ENCODE measurements around the gene PRRT1B. TPM values are rescaled to one million over a fixed set of nuclear protein-coding genes. Genes with fewer than 3 reads are reported as not detected.
A peak's percentile ranks its signal among the peaks of the same experiment; 100 is the strongest.

Gene PRRT1B
- total and polyA plus RNA-seq, 4 experiments from 2014 or later: not detected

DNA sequence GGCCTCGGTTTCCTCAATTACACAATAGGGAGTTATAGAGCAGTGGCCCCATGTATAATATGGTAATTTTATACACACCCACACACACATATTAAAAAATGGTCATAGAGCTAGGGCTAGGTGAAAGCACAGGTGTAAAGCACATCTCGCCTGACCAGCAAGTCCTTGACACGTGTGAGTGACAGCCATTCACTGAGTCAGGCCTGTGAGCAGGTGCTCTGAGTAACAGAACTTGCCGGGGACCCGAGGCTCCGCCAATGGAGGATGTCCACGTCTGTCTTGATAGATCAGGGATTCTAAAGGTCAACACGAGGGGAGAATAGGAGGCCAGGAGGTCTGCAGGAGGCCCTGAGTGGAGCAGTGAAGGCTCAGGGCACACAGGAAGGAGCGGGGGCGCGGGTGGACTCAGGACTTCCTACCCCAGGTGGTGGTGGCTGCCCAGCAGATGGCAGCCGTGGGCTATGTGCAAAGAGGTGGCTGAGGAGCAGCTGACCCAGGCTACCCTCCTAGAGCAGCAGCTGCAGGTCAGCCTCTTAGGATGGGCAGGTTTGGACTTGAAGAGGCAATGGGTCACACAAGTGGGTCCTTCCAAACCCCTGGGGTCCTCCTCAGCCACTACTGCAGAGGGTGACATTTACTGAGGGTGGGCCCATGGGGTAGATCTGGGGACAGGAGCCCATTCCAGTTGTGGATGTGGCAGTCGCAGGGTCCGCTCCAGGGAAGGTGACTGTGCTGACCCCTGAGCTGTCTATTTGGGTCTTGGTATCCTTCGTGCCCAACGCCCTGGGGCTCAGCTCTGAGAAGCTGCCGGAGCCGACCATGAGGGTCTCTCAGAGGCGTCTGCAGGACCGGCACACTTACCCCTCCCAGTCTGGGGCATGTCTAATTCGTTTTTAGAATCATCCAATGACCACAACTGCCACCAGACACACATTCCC is 45.9 kb downstream of the PRRT1B start:
- Histone ChIP-seq H3K4me1 (ENCODE audit: insufficient read depth, low read length) (peaks cover 25% of the 10 kb centered on the region), H3K27me3 (ENCODE audit: insufficient read depth, low read length) (no peaks in the 10 kb centered on the region), H3K36me3 (ENCODE audit: insufficient read depth, low read length) (peaks cover 55% of the 10 kb centered on the region), H3K4me3 (ENCODE audit: low read length in 2 of 2) (no peak overlapping the region), H3K27ac (ENCODE audit: low read depth, low read length) (no peak overlapping the region), H3K9me3 (ENCODE audit: control insufficient read depth in 1 of 2, low read length in 2 of 2) (no peaks in the 10 kb centered on the region)
- ChIA-PET POLR2A (ENCODE audit: partially characterized antibody) (interaction anchor here (0.7 to 5.6 kb wide), 11 partner anchors 12 to 153 kb away, joined by 3 to 26 read pairs (median 6); partner anchors contain the start of gene RAPGEF1), CTCF (ENCODE audit: partially characterized antibody) (interaction anchor here (0.5 to 8.8 kb wide), 36 partner anchors 10 to 242 kb away, joined by 3 to 186 read pairs (median 3); partner anchors contain the start of gene RAPGEF1)
- intact Hi-C loops (cut with micrococcal nuclease): loop anchor here (1.0 to 5.0 kb wide), 4 partner anchors 44 to 156 kb away; partner anchors contain the start of gene RAPGEF1
- H3K4me3 Mint-ChIP-seq: peak overlapping the region in 6 of 8 donors; percentile 20 to 73 (median 46)
- H3K4me1 Mint-ChIP-seq: peaks cover 22 to 48% (median 34%) of the 10 kb centered on the region in 4 donors
- peaks cover 14 to 59% of the 10 kb centered on the region in 2 donors for H3K36me3 Mint-ChIP-seq
- peak; percentile 68 to 74 (median 73) for DNase-seq
- peak overlapping the region; percentile 77 to 94 (median 85) for H3K27ac Mint-ChIP-seq
- no peaks in the 10 kb centered on the region for H3K27me3 Mint-ChIP-seq
- peaks cover 0 to 5% (median 0%) of the 10 kb centered on the region in 8 donors for H3K9me3 Mint-ChIP-seq

- Mint-ChIP-seq H3K27ac (peak overlapping the region; percentile 74 to 89 (median 80)), H3K4me1 (peaks cover 21 to 41% (median 31%) of the 10 kb centered on the region in 4 donors), H3K27me3 (no peaks in the 10 kb centered on the region), H3K36me3 (peaks cover 13 to 64% of the 10 kb centered on the region in 2 donors), H3K9me3 (peaks cover 0 to 5% (median 0%) of the 10 kb centered on the region in 8 donors), H3K4me3 (peak overlapping the region in 1 of 8 donors; percentile 7)
- DNase-seq: no peak
- ChIA-PET CTCF (ENCODE audit: partially characterized antibody) (interaction anchor here (0.7 to 8.8 kb wide), 30 partner anchors 10 to 242 kb away, joined by 3 to 186 read pairs (median 4); partner anchors contain the start of gene RAPGEF1), POLR2A (ENCODE audit: partially characterized antibody) (interaction anchor here (0.8 to 5.6 kb wide), 10 partner anchors 11 to 152 kb away, joined by 3 to 26 read pairs (median 6); partner anchors contain the start of gene RAPGEF1)
- Histone ChIP-seq H3K27ac (ENCODE audit: low read depth, low read length) (no peak overlapping the region), H3K27me3 (ENCODE audit: insufficient read depth, low read length) (no peaks in the 10 kb centered on the region), H3K4me3 (ENCODE audit: low read length in 2 of 2) (no peak overlapping the region), H3K9me3 (ENCODE audit: control insufficient read depth in 1 of 2, low read length in 2 of 2) (no peaks in the 10 kb centered on the region), H3K36me3 (ENCODE audit: insufficient read depth, low read length) (peaks cover 62% of the 10 kb centered on the region), H3K4me1 (ENCODE audit: insufficient read depth, low read length) (peaks cover 23% of the 10 kb centered on the region)
- intact Hi-C loops (cut with micrococcal nuclease): loop anchor here (1.0 to 5.0 kb wide), 4 partner anchors 43 to 155 kb away; partner anchors contain the start of gene RAPGEF1
These were observed 46.5 kb downstream of the PRRT1B start for GRCh38 chr9:131591845-131592208.

DNA sequence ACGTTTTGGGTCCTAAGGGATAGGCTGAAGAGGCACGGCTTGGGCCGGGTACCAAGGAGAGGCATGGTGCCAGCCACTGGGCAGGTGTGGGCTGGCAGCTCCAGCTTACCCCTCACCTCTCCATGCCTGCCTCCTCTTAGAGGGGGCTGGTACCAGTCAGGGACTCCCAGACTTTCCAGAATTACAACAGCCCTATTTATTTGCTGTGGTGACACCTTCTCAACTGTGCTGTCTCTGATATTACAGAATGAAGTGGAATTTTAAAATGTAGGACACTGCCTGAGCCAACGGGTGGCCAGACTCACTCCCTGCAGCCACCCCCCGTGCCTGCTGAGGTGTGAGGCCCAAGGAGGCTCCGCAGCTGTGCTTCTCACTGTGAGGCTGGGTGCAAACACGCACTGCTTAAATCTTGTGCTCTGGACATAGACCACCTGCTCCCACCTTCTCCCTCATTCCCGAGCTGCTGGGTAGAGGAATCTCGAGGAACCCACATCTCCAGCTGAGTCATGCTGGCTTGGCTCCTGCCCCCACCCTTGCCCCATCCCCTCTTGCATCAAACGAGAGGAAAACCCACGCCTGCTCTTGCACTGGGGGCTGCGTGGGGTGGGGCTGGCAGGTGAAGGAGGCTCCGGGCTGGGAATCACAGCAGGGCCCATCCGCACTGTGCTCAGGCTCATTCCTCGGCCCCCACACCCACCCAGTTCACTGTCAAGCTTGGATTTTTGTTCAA is 47.9 kb downstream of the PRRT1B start:
- Histone ChIP-seq H3K27ac (ENCODE audit: low read depth, low read length) (no peak overlapping the region), H3K36me3 (ENCODE audit: insufficient read depth, low read length) (peaks cover 66% of the 10 kb centered on the region), H3K4me3 (ENCODE audit: low read length in 2 of 2) (no peak overlapping the region), H3K27me3 (ENCODE audit: insufficient read depth, low read length) (no peaks in the 10 kb centered on the region), H3K9me3 (ENCODE audit: control insufficient read depth in 1 of 2, low read length in 2 of 2) (no peaks in the 10 kb centered on the region), H3K4me1 (ENCODE audit: insufficient read depth, low read length) (peaks cover 23% of the 10 kb centered on the region)
- H3K4me3 Mint-ChIP-seq: no peak overlapping the region
- CTCF ChIA-PET (ENCODE audit: partially characterized antibody): interaction anchor here (0.5 to 8.8 kb wide), 4 partner anchors 75 to 257 kb away, joined by 3 to 186 read pairs (median 4); partner anchors contain the start of gene RAPGEF1
- peak overlapping the region; percentile 30 to 85 (median 57) for H3K27ac Mint-ChIP-seq
- DNase-seq: no peak
- H3K4me1 Mint-ChIP-seq: peaks cover 18 to 31% (median 22%) of the 10 kb centered on the region in 4 donors
- no peaks in the 10 kb centered on the region for H3K27me3 Mint-ChIP-seq
- no peaks in the 10 kb centered on the region for H3K9me3 Mint-ChIP-seq
- POLR2A ChIA-PET (ENCODE audit: partially characterized antibody): interaction anchor here (0.7 to 5.6 kb wide), 5 partner anchors 8 to 151 kb away, joined by 5 to 26 read pairs (median 5); partner anchors contain the start of gene RAPGEF1
- intact Hi-C loops (cut with micrococcal nuclease): loop anchor here (5.0 kb wide), 1 partner anchor 74 kb away; no protein-coding TSS in a partner anchor
- H3K36me3 Mint-ChIP-seq: peaks cover 10 to 67% of the 10 kb centered on the region in 2 donors

- H3K27me3 Mint-ChIP-seq: no peaks in the 10 kb centered on the region
- H3K27ac Mint-ChIP-seq: no peak overlapping the region
- H3K4me1 Mint-ChIP-seq: peaks cover 18 to 31% (median 22%) of the 10 kb centered on the region in 4 donors
- H3K4me1 ChIP-seq (ENCODE audit: insufficient read depth, low read length): peaks cover 23% of the 10 kb centered on the region
- peaks cover 64% of the 10 kb centered on the region for H3K36me3 ChIP-seq (ENCODE audit: insufficient read depth, low read length)
- no peaks in the 10 kb centered on the region for H3K9me3 ChIP-seq (ENCODE audit: control insufficient read depth in 1 of 2, low read length in 2 of 2)
- no peaks in the 10 kb centered on the region for H3K9me3 Mint-ChIP-seq
- no peak for DNase-seq
- intact Hi-C loops (cut with micrococcal nuclease): loop anchor here (5.0 kb wide), 1 partner anchor 73 kb away; no protein-coding TSS in a partner anchor
- CTCF ChIA-PET (ENCODE audit: partially characterized antibody): interaction anchor here (0.5 to 8.8 kb wide), 6 partner anchors 9 to 258 kb away, joined by 3 to 186 read pairs (median 4); partner anchors contain the start of gene RAPGEF1
- H3K4me3 Mint-ChIP-seq: no peak overlapping the region
- H3K4me3 ChIP-seq (ENCODE audit: low read length in 2 of 2): no peak overlapping the region
- no peak overlapping the region for H3K27ac ChIP-seq (ENCODE audit: low read depth, low read length)
- no peaks in the 10 kb centered on the region for H3K27me3 ChIP-seq (ENCODE audit: insufficient read depth, low read length)
- POLR2A ChIA-PET (ENCODE audit: partially characterized antibody): interaction anchor here (2.0 to 4.8 kb wide), 2 partner anchors 9 to 145 kb away, joined by 5 to 26 read pairs; partner anchors contain the start of gene RAPGEF1
- H3K36me3 Mint-ChIP-seq: peaks cover 7 to 67% of the 10 kb centered on the region in 2 donors
These were observed 48.8 kb downstream of the PRRT1B start for GRCh38 chr9:131593936-131594665.

GRCh38 chr9:131594906-131595665 is 49.8 kb downstream of the PRRT1B start:
- peaks cover 18% of the 10 kb centered on the region for H3K4me1 ChIP-seq (ENCODE audit: insufficient read depth, low read length)
- H3K9me3 Mint-ChIP-seq: no peaks in the 10 kb centered on the region
- peaks cover 17 to 24% (median 20%) of the 10 kb centered on the region in 4 donors for H3K4me1 Mint-ChIP-seq
- CTCF ChIA-PET (ENCODE audit: partially characterized antibody): interaction anchor here (0.9 to 8.8 kb wide), 5 partner anchors 10 to 245 kb away, joined by 3 to 186 read pairs (median 4); partner anchors contain the start of gene RAPGEF1
- peaks cover 64% of the 10 kb centered on the region for H3K36me3 ChIP-seq (ENCODE audit: insufficient read depth, low read length)
- H3K27me3 ChIP-seq (ENCODE audit: insufficient read depth, low read length): no peaks in the 10 kb centered on the region
- DNase-seq: no peak
- no peaks in the 10 kb centered on the region for H3K27me3 Mint-ChIP-seq
- no peak overlapping the region for H3K4me3 Mint-ChIP-seq
- peaks cover 8 to 74% of the 10 kb centered on the region in 2 donors for H3K36me3 Mint-ChIP-seq
- peak overlapping the region in 1 of 7 donors; percentile 62 for H3K27ac Mint-ChIP-seq
- POLR2A ChIA-PET (ENCODE audit: partially characterized antibody): interaction anchor here (2.0 kb wide), 1 partner anchor 10 kb away, joined by 5 read pairs; no protein-coding TSS in a partner anchor
- H3K27ac ChIP-seq (ENCODE audit: low read depth, low read length): no peak overlapping the region
- intact Hi-C loops (cut with micrococcal nuclease): loop anchor here (5.0 kb wide), 1 partner anchor 72 kb away; no protein-coding TSS in a partner anchor
- H3K9me3 ChIP-seq (ENCODE audit: control insufficient read depth in 1 of 2, low read length in 2 of 2): no peaks in the 10 kb centered on the region
- no peak overlapping the region for H3K4me3 ChIP-seq (ENCODE audit: low read length in 2 of 2)
